Mesothelial cell of epicardium (in vitro differentiated cells): ENCODE measurements around the gene LHX2. TPM values are rescaled to one million over a fixed set of nuclear protein-coding genes. Genes with fewer than 3 reads are reported as not detected.

Experiments
- DNase-seq, 2 experiments: peaks; one replicate each; pipeline ENCODE4 v3.0.0; 2021; ENCODE audit warnings: low spot score in 2 of 2; ENCODE audit not compliant: unreplicated experiment in 2 of 2
- H3K27ac Mint-ChIP-seq: 2 replicates; pipeline ENCODE4 v1.8.0; 2021; ENCODE audit warnings: mixed read lengths
- H3K27me3 Mint-ChIP-seq: 2 replicates; pipeline ENCODE4 v1.8.0; 2021; ENCODE audit warnings: low read depth, mixed read lengths
- H3K36me3 Mint-ChIP-seq: 2 replicates; pipeline ENCODE4 v1.8.0; 2021; ENCODE audit warnings: mixed read lengths
- H3K4me1 Mint-ChIP-seq: 2 replicates; pipeline ENCODE4 v1.8.0; 2021; ENCODE audit warnings: mixed read lengths
- H3K4me3 Mint-ChIP-seq: 2 replicates; pipeline ENCODE4 v1.8.0; 2021; ENCODE audit warnings: mild to moderate bottlenecking, moderate library complexity, mixed read lengths
- H3K9me3 Mint-ChIP-seq: 2 replicates; pipeline ENCODE4 v1.8.0; 2021; ENCODE audit warnings: mixed read lengths
- CTCF ChIP-seq: fragments of 200-600 bp; sonication (generic); IDR thresholded peaks from one replicate; pipeline ENCODE4 v1.5.0; 2021; ENCODE audit warnings: antibody characterized with exemption; ENCODE audit not compliant: unreplicated experiment
- total RNA-seq: library from RNA; stranded (reverse); gene quantifications from 3 replicates; pipeline ENCODE4 v1.2.1, GENCODE V29; 2021

Gene LHX2
- total RNA-seq, 1 donor from 2014 or later: not detected

- Mint-ChIP-seq H3K27me3 (peaks cover 96% of the 10 kb centered on the region), H3K9me3 (no peaks in the 10 kb centered on the region), H3K4me3 (no peak overlapping the region), H3K4me1 (peaks cover 8% of the 10 kb centered on the region), H3K36me3 (no peaks in the 10 kb centered on the region), H3K27ac (no peak overlapping the region)
- TF ChIP-seq CTCF: no peak
- no peak for DNase-seq
Observed at GRCh38 chr9:124022201-124023121, 10.9 kb downstream of the LHX2 start.

GRCh38 chr9:124024107-124024506 is 12.5 kb downstream of the LHX2 start:
- H3K27ac Mint-ChIP-seq: no peak overlapping the region
- no peak for DNase-seq
- no peak for TF ChIP-seq CTCF
- H3K4me3 Mint-ChIP-seq: no peak overlapping the region
- peaks cover 98% of the 10 kb centered on the region for H3K27me3 Mint-ChIP-seq
- H3K9me3 Mint-ChIP-seq: no peaks in the 10 kb centered on the region
- no peaks in the 10 kb centered on the region for H3K36me3 Mint-ChIP-seq
- peaks cover 4% of the 10 kb centered on the region for H3K4me1 Mint-ChIP-seq

GRCh38 chr9:124029617-124030016 is 18.0 kb downstream of the LHX2 start:
- peaks cover 93% of the 10 kb centered on the region for H3K27me3 Mint-ChIP-seq
- no peak for TF ChIP-seq CTCF

GRCh38 chr9:124030969-124031451 is 19.4 kb downstream of the LHX2 start:
- Mint-ChIP-seq H3K9me3 (no peaks in the 10 kb centered on the region), H3K27me3 (peaks cover 93% of the 10 kb centered on the region), H3K4me1 (peaks cover 4% of the 10 kb centered on the region), H3K36me3 (no peaks in the 10 kb centered on the region), H3K27ac (no peak overlapping the region), H3K4me3 (no peak overlapping the region)
- no peak for TF ChIP-seq CTCF
- DNase-seq: no peak

More at GRCh38 chr9:124029617-124030016, 18.0 kb downstream of the LHX2 start:
- Mint-ChIP-seq H3K27ac (no peak overlapping the region), H3K4me3 (no peak overlapping the region), H3K9me3 (no peaks in the 10 kb centered on the region), H3K4me1 (peaks cover 4% of the 10 kb centered on the region), H3K36me3 (no peaks in the 10 kb centered on the region)
- DNase-seq: no peak

- TF ChIP-seq CTCF: no peak
- no peak overlapping the region for H3K4me3 Mint-ChIP-seq
- H3K27me3 Mint-ChIP-seq: peaks cover 91% of the 10 kb centered on the region
- no peaks in the 10 kb centered on the region for H3K9me3 Mint-ChIP-seq
- peaks cover 4% of the 10 kb centered on the region for H3K4me1 Mint-ChIP-seq
- no peak for DNase-seq
- H3K27ac Mint-ChIP-seq: no peak overlapping the region
- no peaks in the 10 kb centered on the region for H3K36me3 Mint-ChIP-seq
Observed at GRCh38 chr9:124032247-124032646, 20.7 kb downstream of the LHX2 start.
